ENCODE data around the gene PTH1R.

The PTH1R gene

GRCh38 chr3:46865031-46865507 is 12.5 kb upstream of the PTH1R start:
- no peak for DNase-seq

DNA sequence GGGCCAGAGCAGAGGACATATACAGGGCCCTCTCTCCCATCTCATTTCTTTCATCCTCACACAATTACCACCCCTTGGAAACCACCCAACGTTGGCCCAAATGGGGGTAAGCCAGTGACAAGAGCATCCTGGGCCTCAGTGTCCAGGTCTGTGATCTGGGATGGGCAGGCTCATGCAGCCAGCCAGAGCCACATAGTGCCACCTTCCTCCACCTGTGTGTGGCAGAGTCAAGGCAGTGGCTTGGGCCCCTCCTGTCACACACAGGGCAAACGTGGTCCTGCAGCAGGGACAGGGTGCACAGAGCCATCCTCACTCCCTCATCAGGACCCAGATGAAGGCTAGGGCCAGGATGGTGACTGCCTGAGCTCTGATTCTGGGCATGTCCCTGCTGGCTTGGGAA is 12.0 kb upstream of the PTH1R start:
- DNase-seq: no peak

DNA sequence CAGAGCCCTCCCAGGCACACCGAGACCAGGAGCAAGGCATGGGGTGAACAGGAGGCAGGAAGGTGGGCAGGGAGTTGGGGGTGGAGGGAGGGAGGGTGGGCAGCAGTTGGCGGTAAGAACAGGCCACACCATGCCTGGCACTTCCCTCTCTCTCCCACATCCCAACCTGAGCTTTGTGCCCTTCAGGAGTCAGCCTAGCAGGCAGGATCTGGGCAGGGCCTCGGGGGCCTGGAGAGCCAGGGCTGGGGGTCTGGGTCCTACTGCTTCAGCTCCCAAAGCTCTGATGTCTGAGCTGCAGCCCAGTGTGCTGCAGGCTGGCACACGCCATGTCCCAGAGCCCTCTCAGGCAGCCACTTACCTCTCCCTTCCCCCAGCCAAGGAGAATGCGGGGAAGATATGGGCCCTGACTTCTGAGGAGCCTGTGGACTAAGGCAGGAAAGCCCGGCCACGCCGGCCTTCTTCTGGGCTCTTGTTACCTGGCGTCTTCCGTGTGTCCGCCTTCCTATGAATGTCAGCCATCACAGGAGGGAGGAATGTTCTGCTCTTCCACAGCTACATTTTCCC is 11.4 kb upstream of the PTH1R start:
- no peak for DNase-seq

DNA sequence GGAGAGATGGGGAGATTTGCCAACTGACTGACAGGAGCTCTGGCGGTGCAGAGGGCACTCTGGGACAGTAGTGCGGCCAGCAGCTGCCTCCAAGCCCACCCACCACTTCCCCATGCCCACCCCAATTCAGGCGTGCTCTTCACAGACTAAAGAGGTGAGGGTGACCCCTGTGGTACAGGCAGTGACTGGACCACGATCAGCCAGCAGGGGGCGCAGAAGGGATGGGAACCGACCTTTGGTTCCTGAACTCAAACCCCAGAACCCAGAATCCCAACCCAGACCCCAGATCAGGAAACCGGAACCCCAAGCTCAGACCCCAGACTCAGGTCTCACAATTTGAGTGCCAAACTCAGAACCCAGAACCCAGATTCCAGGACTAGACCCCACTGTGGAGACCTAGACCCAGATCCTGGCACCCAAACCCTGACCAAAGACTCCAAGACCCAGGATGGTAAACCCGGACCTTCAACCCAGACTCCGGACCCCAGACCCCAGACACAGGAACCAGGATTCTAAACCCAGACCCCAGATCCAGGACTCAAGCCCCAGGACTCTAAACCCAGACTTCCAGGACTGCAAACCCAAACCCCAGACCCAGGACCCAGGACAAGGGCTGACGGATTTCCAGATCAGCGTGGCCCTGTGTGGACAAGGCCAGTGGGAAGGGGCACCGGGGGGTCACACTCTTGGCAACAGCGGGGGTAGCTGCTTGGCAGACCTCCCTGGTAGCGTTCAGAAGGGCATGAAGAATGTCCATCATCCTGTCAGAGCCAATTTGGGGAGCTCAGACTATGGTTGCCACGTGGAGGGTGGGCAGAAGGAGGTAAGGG is 10.6 kb upstream of the PTH1R start:
- DNase-seq: no peak

DNA sequence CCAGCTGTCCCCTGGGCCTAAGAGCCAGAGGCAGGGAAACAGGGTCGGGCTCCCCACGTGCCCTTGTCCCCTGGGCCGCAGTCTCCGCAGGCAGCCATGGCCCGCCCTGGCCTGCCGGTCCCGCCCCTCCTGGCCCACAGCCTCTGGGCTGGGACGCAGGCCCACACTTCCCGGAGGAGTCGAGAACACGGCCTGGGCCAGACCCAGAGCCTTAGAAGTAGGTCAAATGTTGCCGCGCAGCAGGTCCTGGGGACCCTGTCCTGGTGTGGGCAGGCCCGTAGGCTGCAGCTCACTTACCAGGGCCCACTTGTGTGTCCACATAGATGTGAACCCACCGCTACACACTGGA is 10.0 kb upstream of the PTH1R start:
- no peak for DNase-seq

- DNase-seq: no peak
These were observed 9.2 kb upstream of the PTH1R start for GRCh38 chr3:46868287-46868686.

DNA sequence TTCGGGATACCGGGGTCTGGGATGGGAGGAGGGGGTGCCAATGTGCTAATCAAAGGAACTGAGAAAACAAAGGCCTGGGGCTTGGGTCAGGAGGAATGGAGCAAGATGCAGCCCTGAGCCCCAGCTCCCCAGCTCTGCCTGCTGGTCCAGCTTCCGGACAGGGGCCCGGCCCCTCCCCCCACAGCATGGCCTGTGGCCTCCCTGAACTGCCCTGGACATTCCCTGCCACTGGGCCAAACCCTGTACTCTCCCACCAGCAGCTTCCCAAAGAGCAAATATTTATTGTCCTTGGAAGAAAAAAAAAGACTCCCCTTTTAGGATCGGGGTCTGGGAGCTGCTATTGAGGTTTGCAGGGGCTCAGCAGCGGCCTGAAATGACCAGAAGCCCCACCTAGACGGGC is 8.6 kb upstream of the PTH1R start:
- DNase-seq: no peak

GRCh38 chr3:46869440-46869839 is 8.1 kb upstream of the PTH1R start:
- no peak for DNase-seq

GRCh38 chr3:46870651-46871050 is 6.9 kb upstream of the PTH1R start:
- no peak for DNase-seq

- DNase-seq: no peak
These were observed 6.3 kb upstream of the PTH1R start for GRCh38 chr3:46871222-46871621.

GRCh38 chr3:46873521-46873920 is 4.0 kb upstream of the PTH1R start:
- DNase-seq: no peak

GRCh38 chr3:46874430-46874829 is 3.1 kb upstream of the PTH1R start:
- DNase-seq: no peak

DNA sequence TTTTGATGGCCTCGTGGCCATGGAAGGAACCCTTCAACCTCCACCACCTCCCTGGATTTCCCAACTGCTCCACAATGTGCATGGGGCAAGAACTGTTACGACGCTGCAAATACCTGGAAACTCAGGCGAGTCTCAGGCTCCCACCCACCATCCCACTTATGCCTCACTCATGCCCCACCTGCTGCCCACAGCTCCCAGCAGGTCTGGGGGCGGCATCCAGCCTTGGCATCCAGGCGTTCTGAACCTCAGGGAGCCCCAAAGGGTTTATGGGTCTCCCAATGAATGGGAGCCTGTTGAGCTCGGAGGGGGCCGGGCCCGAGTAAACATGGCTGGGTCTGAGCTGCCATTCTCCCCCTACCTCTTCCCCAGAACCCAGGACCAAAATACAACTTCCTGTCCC is 2.0 kb upstream of the PTH1R start:
- no peak for DNase-seq

DNA sequence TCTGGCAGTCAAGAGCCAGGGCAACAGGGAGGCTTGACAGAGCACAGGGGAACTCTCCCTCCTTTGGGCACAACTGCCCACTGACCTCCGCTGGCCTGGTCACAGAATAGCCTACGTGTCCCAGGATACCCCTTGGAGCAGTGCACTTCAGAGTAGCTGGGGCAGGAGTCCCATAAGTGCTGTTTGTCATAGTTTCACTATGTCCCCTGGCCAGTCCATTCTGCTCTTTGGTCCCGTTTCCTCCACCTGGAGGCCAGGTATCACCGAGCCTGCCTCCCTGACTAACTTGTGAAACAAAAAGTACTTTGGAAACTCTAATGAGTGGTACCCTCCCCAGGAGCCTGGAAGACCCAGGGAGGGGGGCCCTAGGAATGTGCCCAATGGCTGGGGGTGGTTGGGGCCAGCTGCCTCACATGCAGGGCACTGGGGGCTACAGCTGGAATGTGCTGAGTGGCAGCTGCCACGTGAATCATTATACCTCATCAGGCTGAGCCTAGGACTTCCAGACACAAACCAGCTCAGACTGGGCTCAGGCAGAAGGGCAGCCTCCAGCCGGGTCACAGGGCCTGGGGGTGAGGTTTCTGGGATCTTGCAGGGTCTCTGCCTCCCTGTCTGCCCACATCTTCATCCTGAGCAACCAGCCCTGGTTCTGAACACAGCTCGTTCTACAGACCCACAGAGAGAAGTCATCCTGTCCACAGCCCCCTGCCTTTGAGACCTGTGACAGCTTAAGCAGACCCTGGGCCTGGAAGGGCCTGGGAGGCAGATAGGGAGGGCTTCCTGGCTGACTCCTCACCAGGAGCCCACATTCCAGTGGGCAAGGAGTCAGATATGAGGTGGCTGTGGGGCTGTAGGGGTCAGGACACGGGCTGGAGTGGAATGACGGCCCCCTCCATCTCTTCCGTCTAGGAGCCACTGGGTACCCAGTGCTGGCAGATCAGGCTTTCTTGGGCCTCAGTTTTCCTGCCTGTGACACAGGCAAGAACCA is 914 bp upstream of the PTH1R start:
- DNase-seq: no peak

DNA sequence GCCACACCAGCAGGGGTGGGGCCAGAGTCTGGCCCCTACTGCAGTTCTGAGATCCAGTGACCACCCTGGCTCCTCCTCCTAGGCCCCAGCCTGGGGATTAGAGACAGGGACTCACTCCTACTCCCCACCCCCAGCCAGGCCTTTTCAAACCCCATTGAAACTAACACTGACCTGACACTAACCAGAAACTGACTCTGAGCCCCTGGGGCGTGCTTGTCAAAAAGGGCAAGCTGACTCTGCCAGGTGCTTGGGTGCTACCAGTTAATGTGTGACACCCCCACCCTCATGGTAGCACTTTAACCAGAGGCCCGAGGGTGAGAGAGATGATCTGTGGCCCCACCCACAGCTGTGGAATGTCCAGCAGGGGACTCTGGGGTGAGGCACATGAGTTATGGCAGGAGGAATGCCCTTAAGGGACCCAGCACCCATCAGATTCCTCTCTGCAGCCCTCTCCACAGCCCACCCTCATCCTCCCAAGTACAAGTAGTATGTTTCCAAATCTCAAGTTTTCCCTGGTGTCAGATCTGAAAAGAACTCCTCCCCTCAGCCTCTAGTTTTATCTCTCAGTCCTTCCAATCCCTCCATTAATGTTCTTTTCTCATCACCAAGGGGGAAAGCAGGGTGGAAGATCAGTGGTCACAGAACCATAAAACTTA is 1.4 kb downstream of the PTH1R start:
- no peak for DNase-seq

- DNase-seq: no peak
These were observed 3.5 kb downstream of the PTH1R start for GRCh38 chr3:46880884-46881595.

GRCh38 chr3:46881596-46882376 is 4.3 kb downstream of the PTH1R start:
- DNase-seq: no peak

DNA sequence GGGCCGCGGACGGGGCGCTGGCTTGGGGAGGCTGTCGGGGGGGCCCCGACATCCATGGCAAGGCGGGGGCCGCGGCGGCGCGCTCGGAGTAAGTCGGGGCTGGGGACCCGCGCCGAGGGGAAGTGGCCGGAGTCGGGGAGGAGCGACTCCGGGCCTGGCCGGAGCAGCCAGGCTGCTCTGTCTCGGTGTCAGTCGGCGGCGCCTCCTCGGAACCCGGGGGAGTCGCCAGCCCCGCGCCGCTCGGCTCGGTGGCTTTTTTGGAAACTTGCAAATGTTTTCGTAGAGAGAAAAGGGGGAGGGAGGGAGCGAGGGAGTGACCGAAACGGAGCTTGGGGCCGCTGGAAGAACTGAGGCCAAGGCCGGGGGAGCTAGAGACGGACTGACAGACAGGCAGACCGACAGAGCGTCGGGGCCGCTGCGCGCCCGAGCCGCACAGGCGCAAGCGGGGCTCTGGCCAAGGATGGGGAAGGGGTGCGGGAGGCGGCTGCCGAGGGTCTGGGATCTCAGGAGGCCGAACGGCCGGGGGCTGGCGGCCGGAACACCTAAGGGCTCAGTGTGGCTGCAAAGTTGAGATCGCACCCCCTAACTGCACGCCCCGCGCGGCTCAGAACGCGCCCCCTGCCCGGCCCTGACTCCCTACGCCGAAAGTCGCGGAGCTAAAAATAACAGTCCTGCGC is 5.0 kb downstream of the PTH1R start:
- DNase-seq: no peak

DNA sequence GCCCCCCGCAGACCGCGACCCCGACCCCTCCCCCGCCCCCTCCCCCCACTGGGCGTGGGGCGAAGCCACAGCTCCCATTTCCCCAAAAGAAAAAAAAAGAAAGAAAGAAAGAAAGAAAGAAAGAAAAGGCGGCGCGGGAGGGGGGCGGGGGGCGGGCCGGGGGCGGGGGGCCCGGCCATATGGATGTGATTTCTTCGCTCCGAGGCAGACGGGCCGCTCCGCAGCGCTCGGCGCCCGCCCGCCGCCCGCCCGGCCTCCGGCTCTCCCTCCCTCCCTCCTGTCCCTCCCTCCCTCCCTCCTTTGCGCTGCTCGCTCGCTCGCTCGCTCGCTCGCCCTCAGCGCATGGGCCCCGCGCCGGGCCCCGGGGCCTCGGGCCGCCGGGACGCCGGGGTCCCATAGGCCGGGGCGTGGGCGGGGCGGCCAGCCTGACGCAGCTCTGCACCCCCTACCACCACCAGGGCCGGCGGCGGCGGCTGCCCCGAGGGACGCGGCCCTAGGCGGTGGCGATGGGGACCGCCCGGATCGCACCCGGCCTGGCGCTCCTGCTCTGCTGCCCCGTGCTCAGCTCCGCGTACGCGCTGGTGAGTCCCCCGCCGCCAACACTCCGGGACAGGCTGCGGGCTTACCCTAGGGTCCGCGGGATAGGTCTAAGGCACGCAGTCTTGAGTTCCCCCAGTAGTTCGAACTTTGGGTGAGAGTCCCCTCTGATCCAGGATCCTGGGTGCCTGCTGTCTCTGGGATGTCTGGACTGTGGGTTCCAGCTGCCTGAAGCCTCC is 5.7 kb downstream of the PTH1R start:
- no peak for DNase-seq

DNA sequence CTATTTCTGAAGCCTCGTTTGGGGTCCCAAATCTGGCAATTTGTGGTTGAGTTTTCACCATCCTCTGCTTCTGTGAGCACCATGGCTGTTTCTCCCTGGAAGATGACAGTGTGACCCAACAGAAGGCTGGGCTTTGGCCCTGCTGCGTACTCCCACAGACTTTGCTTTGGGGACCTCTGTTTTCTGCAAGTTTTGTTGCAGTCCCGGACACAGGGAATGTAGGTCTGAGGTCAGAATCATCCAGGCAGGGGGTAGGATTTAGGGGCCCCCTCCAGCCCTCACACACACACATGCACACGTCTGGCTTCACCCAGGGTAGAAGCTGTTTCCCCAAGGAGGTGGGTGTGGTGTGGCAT is 6.3 kb downstream of the PTH1R start:
- DNase-seq: no peak

Measured in DMS79 treated with DMSO at 0.1 percent for 48 hours (cell line).